Mammary microvascular endothelial cell (primary cell): Measurements from ENCODE around the gene FAM219A. TPM values are rescaled to one million over a fixed set of nuclear protein-coding genes. Genes with fewer than 3 reads are reported as not detected.

Experiments
- total RNA-seq: library from RNA; depleted of rRNA; stranded (reverse); fragments of >200 nt; gene quantifications from 2 replicates; pipeline ENCODE4 v1.2.3, GENCODE V29; 2015

Gene FAM219A, protein sequence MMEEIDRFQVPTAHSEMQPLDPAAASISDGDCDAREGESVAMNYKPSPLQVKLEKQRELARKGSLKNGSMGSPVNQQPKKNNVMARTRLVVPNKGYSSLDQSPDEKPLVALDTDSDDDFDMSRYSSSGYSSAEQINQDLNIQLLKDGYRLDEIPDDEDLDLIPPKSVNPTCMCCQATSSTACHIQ
- total RNA-seq, result 26.9 and 32.8 TPM in 2 replicates

GRCh38 chr9:34458013-34458958 lies at the start of gene FAM219A, which contains the start of gene DNAI1:
TSS of gene FAM219A (minus strand) at chr9:34458570. CDS start at chr9:34458263, 307 bp downstream.
TSS of gene DNAI1 (plus strand) at chr9:34458805. CDS start at chr9:34459006, 201 bp downstream.

DNA sequence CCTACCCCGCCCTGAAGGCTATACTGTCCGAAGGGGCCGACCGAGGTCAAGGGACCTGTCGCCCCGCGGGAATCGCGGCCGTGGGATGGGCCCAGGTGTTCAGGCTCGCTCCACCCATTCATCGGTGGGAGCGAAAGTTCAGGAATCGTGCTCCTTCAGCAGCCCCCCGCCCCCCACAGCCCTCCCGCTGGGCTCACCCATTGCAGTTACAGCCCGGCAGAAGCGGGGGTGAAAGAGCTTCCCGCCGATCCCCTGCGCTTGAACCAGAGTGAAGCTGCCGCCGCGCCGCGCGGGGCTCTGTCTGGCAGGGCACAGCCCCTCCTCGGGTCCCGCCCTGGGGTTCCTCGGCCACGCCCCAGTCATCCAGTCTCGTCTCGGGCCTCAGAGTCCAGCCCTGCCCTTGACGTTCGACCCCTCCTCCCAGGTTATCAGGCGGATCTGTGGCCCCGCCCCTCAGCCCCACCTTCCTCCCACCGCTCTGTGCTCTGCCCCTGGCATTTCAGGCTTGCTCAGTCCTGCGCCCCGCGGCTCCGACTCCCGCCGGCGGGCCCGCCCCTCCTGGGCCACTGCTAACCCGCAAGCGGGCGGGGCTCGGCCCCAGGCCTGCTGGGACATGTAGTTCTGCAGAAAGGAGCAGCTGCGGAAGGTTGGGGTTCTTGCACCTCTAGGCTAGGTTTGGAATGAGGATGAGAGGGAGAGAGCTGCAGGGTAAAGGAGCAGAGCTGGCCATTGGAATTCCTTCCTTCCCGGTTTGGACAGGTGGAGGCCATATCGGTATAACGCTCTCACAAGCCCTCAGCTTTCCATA lies 81.6 kb downstream of the FAM219A start, which contains the start of gene MYORG:
Gene MYORG, minus strand, starts transcription at position 303 of the 808 bp plus-strand sequence. CDS start 3,955 bp downstream, outside the sequence.

Other genes with a start within 250 kb of the FAM219A start
- 2.8 and 3.1 TPM in 2 replicates for gene KIF24, start 129.3 kb downstream of the FAM219A start, total RNA-seq
- 43.4 and 48.1 TPM in 2 replicates for gene NUDT2, start 129.0 kb downstream of the FAM219A start, total RNA-seq
- gene MYORG, start 81.7 kb downstream of the FAM219A start, total RNA-seq, result 6.1 and 7.4 TPM in 2 replicates
- gene DNAI1, start 235 bp upstream of the FAM219A start, total RNA-seq, result not detected in 2 replicates
- not detected in 2 replicates for gene ENHO, start 64.4 kb upstream of the FAM219A start, total RNA-seq
- not detected in 2 replicates for gene CNTFR, start 131.2 kb upstream of the FAM219A start, total RNA-seq
- 36.1 and 37.3 TPM in 2 replicates for gene RPP25L, start 153.5 kb upstream of the FAM219A start, total RNA-seq
- gene DCTN3, start 161.9 kb upstream of the FAM219A start, total RNA-seq, result 141 and 162 TPM in 2 replicates
- gene ARID3C, start 170.5 kb upstream of the FAM219A start, total RNA-seq, result 0.34 TPM in 1 of 2 replicates, not detected in the other
- 123 and 148 TPM in 2 replicates for gene SIGMAR1, start 179.2 kb upstream of the FAM219A start, total RNA-seq
- gene GALT, start 188.1 kb upstream of the FAM219A start, total RNA-seq, result 17.2 and 18.5 TPM in 2 replicates
- 9.8 and 13.6 TPM in 2 replicates for gene IL11RA, start 193.6 kb upstream of the FAM219A start, total RNA-seq
- not detected in 2 replicates for gene CCL27, start 204.1 kb upstream of the FAM219A start, total RNA-seq
- gene CCL19, start 232.7 kb upstream of the FAM219A start, total RNA-seq, result not detected in 2 replicates